Chondrocyte (in vitro differentiated cells): ENCODE measurements around the gene TSSK2. TPM values are rescaled to one million over a fixed set of nuclear protein-coding genes. Genes with fewer than 3 reads are reported as not detected.

ENCODE experiments used
- DNase-seq: peaks from one replicate; pipeline ENCODE4 v3.0.0; 2021; ENCODE audit warnings: mixed read lengths, low spot score
- H3K27ac Mint-ChIP-seq: one replicate; pipeline ENCODE4 v1.8.0; 2021; ENCODE audit warnings: mild to moderate bottlenecking, moderate library complexity, mixed read lengths; ENCODE audit not compliant: unreplicated experiment
- H3K27me3 Mint-ChIP-seq: 2 replicates; pipeline ENCODE4 v1.8.0; 2021; ENCODE audit warnings: low read depth, mixed read lengths
- H3K36me3 Mint-ChIP-seq: 2 replicates; pipeline ENCODE4 v1.8.0; 2021; ENCODE audit warnings: low read depth, mixed read lengths
- H3K4me1 Mint-ChIP-seq: 2 replicates; pipeline ENCODE4 v1.8.0; 2021; ENCODE audit warnings: low read depth, mild to moderate bottlenecking, mixed read lengths
- H3K4me3 Mint-ChIP-seq: one replicate; pipeline ENCODE4 v1.8.0; 2021; ENCODE audit warnings: mild to moderate bottlenecking, moderate library complexity, mixed read lengths; ENCODE audit not compliant: unreplicated experiment
- H3K9me3 Mint-ChIP-seq: 2 replicates; pipeline ENCODE4 v1.8.0; 2021; ENCODE audit warnings: low read depth, mixed read lengths
- CTCF ChIP-seq: fragments of 200-600 bp; sonication (generic); IDR thresholded peaks from 2 replicates; pipeline ENCODE4 v1.5.0; 2021; ENCODE audit warnings: antibody characterized with exemption, mild to moderate bottlenecking, moderate library complexity
- total RNA-seq: library from RNA; stranded (reverse); gene quantifications from 3 replicates; pipeline ENCODE4 v1.2.1, GENCODE V29; 2021

The TSSK2 gene
- total RNA-seq, 1 donor from 2014 or later: not detected

GRCh38 chr22:19136915-19137314 lies 5.8 kb downstream of the TSSK2 start:
- no peaks in the 10 kb centered on the region for H3K4me1 Mint-ChIP-seq
- H3K27me3 Mint-ChIP-seq: no peaks in the 10 kb centered on the region
- no peak for TF ChIP-seq CTCF
- peaks cover 41% of the 10 kb centered on the region for H3K36me3 Mint-ChIP-seq
- no peaks in the 10 kb centered on the region for H3K9me3 Mint-ChIP-seq
- H3K4me3 Mint-ChIP-seq: no peak overlapping the region
- no peak for DNase-seq
- no peak overlapping the region for H3K27ac Mint-ChIP-seq

- no peak for TF ChIP-seq CTCF
- Mint-ChIP-seq H3K27me3 (no peaks in the 10 kb centered on the region), H3K4me1 (peaks cover under 1% of the 10 kb centered on the region), H3K27ac (no peak overlapping the region), H3K9me3 (no peaks in the 10 kb centered on the region), H3K4me3 (no peak overlapping the region), H3K36me3 (peaks cover 40% of the 10 kb centered on the region)
- DNase-seq: no peak
Observed at GRCh38 chr22:19137384-19138216, 6.5 kb downstream of the TSSK2 start.

GRCh38 chr22:19138217-19139000 lies 7.3 kb downstream of the TSSK2 start:
- Mint-ChIP-seq H3K4me1 (peaks cover 6% of the 10 kb centered on the region), H3K9me3 (no peaks in the 10 kb centered on the region), H3K27me3 (no peaks in the 10 kb centered on the region), H3K36me3 (peaks cover 34% of the 10 kb centered on the region), H3K4me3 (no peak overlapping the region), H3K27ac (no peak overlapping the region)
- DNase-seq: no peak
- TF ChIP-seq CTCF: no peak

DNA sequence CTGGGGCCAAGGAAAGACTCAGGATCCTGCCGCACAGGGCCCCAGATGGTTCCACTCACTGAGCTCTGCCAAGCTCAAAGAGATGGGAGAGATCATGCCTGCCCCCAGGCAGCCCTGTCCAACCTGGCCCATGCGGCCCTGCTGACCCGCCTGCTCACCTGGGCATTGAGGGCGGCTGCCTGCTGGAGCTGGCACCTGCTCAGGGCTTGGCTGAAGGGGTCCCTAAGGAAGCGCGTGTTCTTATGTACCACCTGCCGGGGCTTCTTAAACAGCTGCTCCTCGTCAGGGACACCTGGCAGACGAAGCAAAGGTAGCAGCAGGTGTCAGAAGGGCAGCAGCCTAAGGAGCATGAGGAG lies 7.9 kb downstream of the TSSK2 start:
- Mint-ChIP-seq H3K27ac (no peak overlapping the region), H3K4me1 (peaks cover 12% of the 10 kb centered on the region), H3K27me3 (no peaks in the 10 kb centered on the region), H3K9me3 (no peaks in the 10 kb centered on the region), H3K36me3 (peaks cover 34% of the 10 kb centered on the region), H3K4me3 (no peak overlapping the region)
- TF ChIP-seq CTCF: no peak
- DNase-seq: no peak

DNA sequence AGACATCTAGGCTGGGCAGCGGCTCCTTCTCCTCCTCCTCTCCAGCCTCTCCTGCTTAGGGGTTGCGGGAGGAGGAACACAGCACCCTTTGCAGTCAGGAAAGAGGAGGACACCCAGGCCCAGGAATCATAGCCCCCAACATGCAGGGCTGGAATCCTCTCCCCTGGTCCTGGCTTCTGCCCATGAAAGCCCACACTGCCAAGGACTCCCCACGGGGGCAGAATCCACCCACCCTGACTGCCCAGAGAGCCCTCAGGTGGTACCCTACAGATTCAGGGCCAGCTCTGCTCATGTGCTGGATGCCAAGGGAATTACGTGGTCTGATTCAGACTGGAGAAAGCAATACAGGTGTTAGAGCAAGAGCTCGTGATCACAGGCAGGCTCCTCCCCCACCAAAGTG lies 8.9 kb downstream of the TSSK2 start:
- DNase-seq: no peak
- H3K27me3 Mint-ChIP-seq: no peaks in the 10 kb centered on the region
- TF ChIP-seq CTCF: no peak
- peaks cover 30% of the 10 kb centered on the region for H3K36me3 Mint-ChIP-seq
- H3K4me1 Mint-ChIP-seq: peaks cover 21% of the 10 kb centered on the region
- H3K4me3 Mint-ChIP-seq: no peak overlapping the region
- H3K27ac Mint-ChIP-seq: no peak overlapping the region
- H3K9me3 Mint-ChIP-seq: no peaks in the 10 kb centered on the region
